CD14-positive monocyte (primary cell): ENCODE data around the gene PQBP1. TPM values are rescaled to one million over a fixed set of nuclear protein-coding genes. Genes with fewer than 3 reads are reported as not detected.

ENCODE experiments used
- DNase-seq, 3 donors: peaks; one replicate each; pipeline ENCODE4 v3.0.0-alpha.2; 2011 to 2022
- H2AFZ ChIP-seq: 2 replicates; pipeline ENCODE4 v1.6.0; 2012; ENCODE audit warnings: mild to moderate bottlenecking, low read depth, low read length, inconsistent platforms; ENCODE audit not compliant: insufficient read depth, poor library complexity, severe bottlenecking
- H3K27ac ChIP-seq, 2 donors: 1 replicate in 1 of 2; 2 replicates in 1 of 2; pipeline ENCODE4 v1.5.1; 2012 to 2013; ENCODE audit warnings: low read length in 2 of 2, control low read depth in 1 of 2, inconsistent platforms in 1 of 2, low read depth in 1 of 2, mild to moderate bottlenecking in 1 of 2
- H3K27me3 ChIP-seq, 2 donors: one replicate each; pipeline versions ENCODE4 v1.6.0 to v1.6.1; 2011 to 2013; ENCODE audit warnings: low read length in 2 of 2; ENCODE audit not compliant: control insufficient read depth in 2 of 2, insufficient read depth in 2 of 2
- H3K36me3 ChIP-seq, 2 donors: replicated peaks in 1 of 2; 1 replicate in 1 of 2; 2 replicates in 1 of 2; pipeline versions ENCODE4 v1.5.1 to v1.6.1; 2012 to 2013; ENCODE audit warnings: low read length in 2 of 2, control low read depth in 1 of 2, inconsistent platforms in 1 of 2, mild to moderate bottlenecking in 1 of 2; ENCODE audit not compliant: insufficient read depth in 2 of 2, control insufficient read depth in 1 of 2
- H3K4me1 ChIP-seq, 2 donors: 1 replicate in 1 of 2; 2 replicates in 1 of 2; pipeline versions ENCODE4 v1.5.1 to v1.6.1; 2012 to 2013; ENCODE audit warnings: low read length in 2 of 2, control low read depth in 1 of 2, inconsistent platforms in 1 of 2, mild to moderate bottlenecking in 1 of 2, moderate library complexity in 1 of 2; ENCODE audit not compliant: insufficient read depth in 2 of 2, control insufficient read depth in 1 of 2
- H3K4me2 ChIP-seq: replicated peaks from 2 replicates; pipeline ENCODE3; 2012; ENCODE audit warnings: low read length, moderate library complexity, mild to moderate bottlenecking; ENCODE audit not compliant: poor library complexity, severe bottlenecking; ENCODE audit errors: extremely low read depth
- H3K4me3 ChIP-seq, 3 experiments: fragments of 200-600 bp in 1 of 3; sonication (generic) in 1 of 3; replicated peaks in 1 of 3; 1 replicate in 2 of 3; 2 replicates in 1 of 3; pipeline ENCODE4 v1.5.1; 2011 to 2013; ENCODE audit warnings: low read length in 3 of 3, mild to moderate bottlenecking in 3 of 3, control low read depth in 2 of 3, low read depth in 2 of 3, inconsistent platforms in 1 of 3, moderate library complexity in 1 of 3
- H3K79me2 ChIP-seq: 2 replicates; pipeline ENCODE4 v1.6.0; 2012; ENCODE audit warnings: mild to moderate bottlenecking, control low read depth, inconsistent platforms, low read length, moderate library complexity; ENCODE audit not compliant: insufficient read depth
- H3K9ac ChIP-seq: 2 replicates; pipeline ENCODE4 v1.6.0; 2017; ENCODE audit warnings: low read length, mild to moderate bottlenecking; ENCODE audit not compliant: insufficient read depth, poor library complexity, severe bottlenecking
- H3K9me3 ChIP-seq, 2 donors: replicated peaks in 1 of 2; 1 replicate in 1 of 2; 2 replicates in 1 of 2; pipeline versions ENCODE4 v1.5.1 to v1.6.1; 2012 to 2013; ENCODE audit warnings: low read length in 2 of 2, control low read depth in 1 of 2; ENCODE audit not compliant: control insufficient read depth in 1 of 2, insufficient read depth in 1 of 2
- H4K20me1 ChIP-seq: 2 replicates; pipeline ENCODE4 v1.6.0; 2012; ENCODE audit warnings: mild to moderate bottlenecking, low read length, control low read depth, moderate library complexity; ENCODE audit not compliant: insufficient read depth
- H3K27ac Mint-ChIP-seq, 7 donors: one replicate each; pipeline ENCODE4 v1.8.0; 2020; ENCODE audit warnings: mild to moderate bottlenecking in 7 of 7, mixed read lengths in 7 of 7, moderate library complexity in 6 of 7, inconsistent platforms in 2 of 7
- H3K27me3 Mint-ChIP-seq, 3 donors: one replicate each; pipeline ENCODE4 v1.8.0; 2021 to 2022; ENCODE audit warnings: low read depth in 3 of 3, mild to moderate bottlenecking in 3 of 3, mixed read lengths in 3 of 3, moderate library complexity in 3 of 3, inconsistent platforms in 1 of 3
- H3K36me3 Mint-ChIP-seq, 2 donors: one replicate each; pipeline ENCODE4 v1.8.0; 2020; ENCODE audit warnings: mixed read lengths in 2 of 2, inconsistent platforms in 1 of 2, mild to moderate bottlenecking in 1 of 2
- H3K4me1 Mint-ChIP-seq: one replicate; pipeline ENCODE4 v1.8.0; 2020; ENCODE audit warnings: mild to moderate bottlenecking, mixed read lengths
- H3K4me3 Mint-ChIP-seq, 2 donors: one replicate each; pipeline ENCODE4 v1.8.0; 2020; ENCODE audit warnings: mild to moderate bottlenecking in 2 of 2, mixed read lengths in 2 of 2, moderate library complexity in 1 of 2
- H3K9me3 Mint-ChIP-seq, 7 donors: one replicate each; pipeline ENCODE4 v1.8.0; 2020 to 2022; ENCODE audit warnings: mixed read lengths in 7 of 7, mild to moderate bottlenecking in 6 of 7, moderate library complexity in 6 of 7, inconsistent platforms in 2 of 7
- WGBS: methylation state at CpG from one replicate; pipeline ENCODE4 v1.1.5; 2013; ENCODE audit warnings: missing lambda C conversion rate; ENCODE audit not compliant: insufficient coverage; 5-methylcytosine and 5-hydroxymethylcytosine counted together
- intact Hi-C, 2 donors: fragments of 100-400 bp; cut with micrococcal nuclease; formaldehyde crosslinking; loops; one replicate each; pipeline versions ENCODE4 v1.15.0 to v1.15.1; 2023
- polyA plus RNA-seq, 3 donors: library from polyadenylated mRNA; depleted of rRNA in 1 of 3; unstranded in 2 of 3; stranded (reverse) in 1 of 3; fragments of 300-500 nt in 2 of 3; fragments of >200 nt in 1 of 3; fragmentation: Illumina TruSeq in 2 of 3; gene quantifications; 1 replicate in 2 of 3; 2 replicates in 1 of 3; pipeline ENCODE4 v1.2.3, GENCODE V29; 2012 to 2021
- TF ChIP-seq, protein P1 (sequence below): fragments of 200-600 bp; IDR thresholded peaks from one replicate; pipeline ENCODE4 v1.8.0; 2022; ENCODE audit warnings: antibody characterized with exemption, mild to moderate bottlenecking

Gene PQBP1
- polyA plus RNA-seq, 3 donors, result 71.7 to 129 (median 78.3) TPM

- H3K27ac ChIP-seq, result no peak overlapping the region
- no peak overlapping the region for H3K9ac ChIP-seq
These were observed 16.1 kb downstream of the PQBP1 start for GRCh38 chrX:48913605-48914366.

More at GRCh38 chrX:48913605-48914366, 16.1 kb downstream of the PQBP1 start:
- Histone ChIP-seq H3K4me1 (peaks cover 31 to 32% of the 10 kb centered on the region in 2 donors), H3K27me3 (no peaks in the 10 kb centered on the region), H3K4me3 (no peak overlapping the region), H3K79me2 (peaks cover 27% of the 10 kb centered on the region), H3K36me3 (peaks cover 7 to 30% of the 10 kb centered on the region in 2 donors), H4K20me1 (no peaks in the 10 kb centered on the region), H3K9me3 (no peaks in the 10 kb centered on the region), H3K4me2 (no peak overlapping the region), H2AFZ (no peak overlapping the region)
- DNase-seq, result peak in 1 of 3 donors; percentile 20
- intact Hi-C loops, result loop anchor here (10.0 kb wide), 2 partner anchors 131 to 229 kb away; partner anchors contain the start of genes TFE3 (in 1 of the 2) and WAS (in 1 of the 2)
- Mint-ChIP-seq H3K4me1 (peaks cover 27% of the 10 kb centered on the region), H3K27ac (peak overlapping the region in 4 of 7 donors; percentile 32 to 68 (median 48)), H3K36me3 (peaks cover 21 to 27% of the 10 kb centered on the region in 2 donors), H3K9me3 (peaks cover 0 to 13% (median 4%) of the 10 kb centered on the region in 7 donors), H3K4me3 (no peak overlapping the region), H3K27me3 (peaks cover 0 to 19% (median 0%) of the 10 kb centered on the region in 3 donors)
- TF ChIP-seq, protein P1, sequence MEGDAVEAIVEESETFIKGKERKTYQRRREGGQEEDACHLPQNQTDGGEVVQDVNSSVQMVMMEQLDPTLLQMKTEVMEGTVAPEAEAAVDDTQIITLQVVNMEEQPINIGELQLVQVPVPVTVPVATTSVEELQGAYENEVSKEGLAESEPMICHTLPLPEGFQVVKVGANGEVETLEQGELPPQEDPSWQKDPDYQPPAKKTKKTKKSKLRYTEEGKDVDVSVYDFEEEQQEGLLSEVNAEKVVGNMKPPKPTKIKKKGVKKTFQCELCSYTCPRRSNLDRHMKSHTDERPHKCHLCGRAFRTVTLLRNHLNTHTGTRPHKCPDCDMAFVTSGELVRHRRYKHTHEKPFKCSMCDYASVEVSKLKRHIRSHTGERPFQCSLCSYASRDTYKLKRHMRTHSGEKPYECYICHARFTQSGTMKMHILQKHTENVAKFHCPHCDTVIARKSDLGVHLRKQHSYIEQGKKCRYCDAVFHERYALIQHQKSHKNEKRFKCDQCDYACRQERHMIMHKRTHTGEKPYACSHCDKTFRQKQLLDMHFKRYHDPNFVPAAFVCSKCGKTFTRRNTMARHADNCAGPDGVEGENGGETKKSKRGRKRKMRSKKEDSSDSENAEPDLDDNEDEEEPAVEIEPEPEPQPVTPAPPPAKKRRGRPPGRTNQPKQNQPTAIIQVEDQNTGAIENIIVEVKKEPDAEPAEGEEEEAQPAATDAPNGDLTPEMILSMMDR, result no peak
- no CpG with 5 or more reads among the region's 5 CpGs for WGBS
